Activated T-cell treated with anti-CD3 and anti-CD28 coated beads, Interleukin-2, amount 50 U/mL, for 72 hours (primary cell): ENCODE data around the gene EEF1A2. TPM values are rescaled to one million over a fixed set of nuclear protein-coding genes. Genes with fewer than 3 reads are reported as not detected.

ENCODE experiments used
- ATAC-seq, 2 donors: fragments of 150-1000 bp; cut with Tn5 transposase; replicated peaks in 1 of 2; 2 replicates each; pipeline ENCODE4 v1.10.0; 2021; ENCODE audit warnings: moderate library complexity in 2 of 2, mild to moderate bottlenecking in 1 of 2
- DNase-seq, 2 donors: peaks; one replicate each; pipeline ENCODE4 v3.0.0; 2021 to 2022; ENCODE audit warnings: mixed read lengths in 1 of 2
- H3K27ac Mint-ChIP-seq: one replicate; pipeline ENCODE4 v1.8.0; 2022; ENCODE audit warnings: mild to moderate bottlenecking, moderate library complexity, mixed read lengths
- H3K27me3 Mint-ChIP-seq: one replicate; pipeline ENCODE4 v1.8.0; 2022; ENCODE audit warnings: low read depth, mixed read lengths
- H3K36me3 Mint-ChIP-seq, 2 donors: one replicate each; pipeline ENCODE4 v1.8.0; 2022; ENCODE audit warnings: mixed read lengths in 2 of 2, mild to moderate bottlenecking in 1 of 2; ENCODE audit not compliant: insufficient read depth in 2 of 2
- H3K4me1 Mint-ChIP-seq: one replicate; pipeline ENCODE4 v1.8.0; 2022; ENCODE audit warnings: low read depth, mixed read lengths
- H3K4me3 Mint-ChIP-seq, 2 donors: one replicate each; pipeline ENCODE4 v1.8.0; 2022; ENCODE audit warnings: mild to moderate bottlenecking in 2 of 2, mixed read lengths in 2 of 2, moderate library complexity in 2 of 2
- H3K9me3 Mint-ChIP-seq, 2 donors: one replicate each; pipeline ENCODE4 v1.8.0; 2022; ENCODE audit warnings: mixed read lengths in 2 of 2
- total RNA-seq, 2 donors: library from RNA; stranded (reverse); gene quantifications; one replicate each; pipeline ENCODE4 v1.2.3, GENCODE V29; 2022

The EEF1A2 gene
- total RNA-seq, 2 donors from 2014 or later = 0.94 to 8.3 TPM

DNA sequence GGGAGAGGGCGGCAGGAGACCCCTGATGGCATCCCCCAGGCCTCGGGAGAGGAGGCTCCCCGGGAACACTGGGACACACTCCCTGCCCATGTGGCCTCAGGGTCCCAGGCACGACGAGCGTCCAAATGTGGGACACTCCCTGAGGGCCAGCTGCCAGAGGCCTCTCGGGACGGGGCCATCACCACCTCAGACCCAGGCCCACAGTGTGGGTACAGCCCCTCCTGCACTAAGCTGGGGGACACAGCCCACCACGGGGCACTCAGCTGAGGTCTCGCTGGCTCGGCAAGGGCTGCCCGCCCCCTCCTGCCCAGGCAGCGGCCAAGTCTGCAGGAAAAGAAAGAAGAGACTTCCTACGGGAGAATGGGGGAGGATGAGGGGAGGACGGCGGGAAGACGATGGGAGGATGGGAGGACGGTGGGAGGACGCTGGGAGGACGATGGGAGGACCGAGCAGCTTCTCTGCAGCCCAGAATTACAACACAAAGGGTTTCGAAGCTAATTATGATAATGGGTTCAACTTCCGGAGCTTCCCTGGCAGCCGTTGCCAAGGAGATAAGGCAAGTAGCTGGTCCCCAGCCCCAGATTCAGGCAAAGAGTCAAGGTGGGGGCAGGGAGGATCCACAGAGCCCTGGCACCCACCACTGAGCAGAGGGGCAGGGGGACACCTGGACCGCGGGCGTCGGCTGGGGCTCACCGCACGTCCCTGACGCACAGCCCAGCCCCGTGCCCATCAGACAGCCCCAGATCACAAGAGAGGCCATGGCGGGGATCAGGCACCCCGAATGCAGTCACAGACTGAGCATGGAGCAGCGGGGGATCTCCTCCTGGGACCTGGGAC, 43.9 kb downstream of the EEF1A2 start:
- H3K27ac Mint-ChIP-seq = no peak overlapping the region
- H3K4me3 Mint-ChIP-seq = no peak overlapping the region
- DNase-seq = no peak
- no peak for ATAC-seq
- no peaks in the 10 kb centered on the region for H3K4me1 Mint-ChIP-seq
- H3K27me3 Mint-ChIP-seq = peaks cover 14% of the 10 kb centered on the region
- no peaks in the 10 kb centered on the region for H3K9me3 Mint-ChIP-seq
- H3K36me3 Mint-ChIP-seq = no peaks in the 10 kb centered on the region

DNA sequence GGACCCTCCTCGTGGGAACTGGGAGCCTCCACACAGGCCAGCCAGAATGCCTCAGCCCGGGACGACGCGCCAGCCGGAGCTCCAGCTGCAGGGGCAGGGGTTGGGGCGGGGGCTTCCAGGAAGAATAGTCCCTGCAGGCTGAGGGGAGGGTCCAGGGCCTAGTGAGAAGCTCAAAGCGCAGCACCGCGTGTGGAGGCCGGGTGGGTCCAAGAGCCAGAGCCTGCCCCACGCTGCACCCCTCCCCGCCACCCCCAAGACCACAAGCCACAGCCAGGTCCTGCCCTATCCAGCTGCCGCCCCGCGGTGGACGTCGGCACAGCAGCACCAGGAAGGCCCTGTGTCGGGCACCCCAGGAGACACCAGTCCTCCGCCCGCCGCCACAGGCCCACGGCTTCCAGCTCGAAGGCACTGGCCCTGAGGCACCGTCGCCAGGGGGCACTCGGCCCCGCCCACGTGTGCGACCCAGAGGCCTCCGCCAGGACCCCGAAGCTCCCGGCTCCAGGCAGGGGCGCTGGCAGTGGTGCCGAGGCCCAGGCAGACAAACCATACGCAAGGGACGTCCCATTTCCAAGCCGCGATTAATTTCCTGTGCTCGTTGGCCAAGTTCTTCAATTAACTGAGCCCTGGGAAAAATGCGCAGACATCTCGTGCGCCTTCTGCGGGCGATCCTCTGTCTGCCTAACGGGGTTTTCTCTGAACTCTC, 45.9 kb downstream of the EEF1A2 start:
- no peaks in the 10 kb centered on the region for H3K4me1 Mint-ChIP-seq
- no peak overlapping the region for H3K4me3 Mint-ChIP-seq
- H3K27me3 Mint-ChIP-seq = peaks cover 14% of the 10 kb centered on the region
- no peak overlapping the region for H3K27ac Mint-ChIP-seq
- ATAC-seq = no peak
- no peaks in the 10 kb centered on the region for H3K36me3 Mint-ChIP-seq
- no peak for DNase-seq
- H3K9me3 Mint-ChIP-seq = no peaks in the 10 kb centered on the region

DNA sequence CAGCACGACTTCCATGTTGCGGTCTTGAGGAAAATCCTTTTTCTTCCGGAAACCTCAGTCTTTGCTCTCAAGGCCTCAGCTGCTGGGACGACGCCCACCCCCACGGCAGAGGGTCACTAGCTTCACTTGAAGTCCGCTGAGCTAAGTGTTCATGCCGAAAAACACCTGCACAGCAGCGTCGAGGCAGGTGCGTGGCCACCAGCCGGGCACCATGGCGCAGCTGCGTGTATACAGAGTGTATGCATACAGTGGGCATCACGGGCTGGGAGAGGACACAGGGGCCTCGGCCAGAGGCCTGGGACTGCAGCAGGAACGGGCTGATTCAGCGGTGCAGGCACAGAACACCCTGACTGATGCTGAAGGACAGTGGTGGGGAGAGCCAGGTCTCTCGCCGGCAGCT, 46.5 kb downstream of the EEF1A2 start:
- Mint-ChIP-seq H3K4me1 (peaks cover 2% of the 10 kb centered on the region), H3K27me3 (peaks cover 18% of the 10 kb centered on the region), H3K9me3 (no peaks in the 10 kb centered on the region), H3K4me3 (no peak overlapping the region), H3K36me3 (no peaks in the 10 kb centered on the region), H3K27ac (no peak overlapping the region)
- ATAC-seq (no peak), DNase-seq (no peak)

DNA sequence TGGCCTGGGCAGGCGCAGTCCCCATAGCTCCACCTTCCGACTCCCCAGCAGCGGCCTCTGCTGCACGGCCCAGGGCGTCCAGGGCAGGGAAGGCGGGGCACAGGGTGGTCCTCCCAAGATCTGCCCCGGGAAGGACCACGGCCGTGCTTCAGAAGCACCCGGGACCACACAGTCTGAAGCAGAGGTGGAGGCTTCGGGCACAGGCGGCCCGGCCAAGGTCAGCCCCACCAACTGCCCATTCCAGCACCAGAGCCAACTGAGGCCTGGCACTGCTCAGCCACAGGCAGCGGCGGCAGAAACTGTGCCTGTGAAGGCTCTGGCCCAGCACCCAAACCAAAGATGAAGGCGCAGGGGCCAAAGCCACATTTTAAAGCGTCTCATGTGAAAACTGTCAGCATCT, 47.1 kb downstream of the EEF1A2 start:
- DNase-seq = no peak
- Mint-ChIP-seq H3K4me1 (peaks cover 5% of the 10 kb centered on the region), H3K27me3 (peaks cover 21% of the 10 kb centered on the region), H3K27ac (no peak overlapping the region), H3K36me3 (no peaks in the 10 kb centered on the region), H3K9me3 (no peaks in the 10 kb centered on the region), H3K4me3 (no peak overlapping the region)
- ATAC-seq = no peak

DNA sequence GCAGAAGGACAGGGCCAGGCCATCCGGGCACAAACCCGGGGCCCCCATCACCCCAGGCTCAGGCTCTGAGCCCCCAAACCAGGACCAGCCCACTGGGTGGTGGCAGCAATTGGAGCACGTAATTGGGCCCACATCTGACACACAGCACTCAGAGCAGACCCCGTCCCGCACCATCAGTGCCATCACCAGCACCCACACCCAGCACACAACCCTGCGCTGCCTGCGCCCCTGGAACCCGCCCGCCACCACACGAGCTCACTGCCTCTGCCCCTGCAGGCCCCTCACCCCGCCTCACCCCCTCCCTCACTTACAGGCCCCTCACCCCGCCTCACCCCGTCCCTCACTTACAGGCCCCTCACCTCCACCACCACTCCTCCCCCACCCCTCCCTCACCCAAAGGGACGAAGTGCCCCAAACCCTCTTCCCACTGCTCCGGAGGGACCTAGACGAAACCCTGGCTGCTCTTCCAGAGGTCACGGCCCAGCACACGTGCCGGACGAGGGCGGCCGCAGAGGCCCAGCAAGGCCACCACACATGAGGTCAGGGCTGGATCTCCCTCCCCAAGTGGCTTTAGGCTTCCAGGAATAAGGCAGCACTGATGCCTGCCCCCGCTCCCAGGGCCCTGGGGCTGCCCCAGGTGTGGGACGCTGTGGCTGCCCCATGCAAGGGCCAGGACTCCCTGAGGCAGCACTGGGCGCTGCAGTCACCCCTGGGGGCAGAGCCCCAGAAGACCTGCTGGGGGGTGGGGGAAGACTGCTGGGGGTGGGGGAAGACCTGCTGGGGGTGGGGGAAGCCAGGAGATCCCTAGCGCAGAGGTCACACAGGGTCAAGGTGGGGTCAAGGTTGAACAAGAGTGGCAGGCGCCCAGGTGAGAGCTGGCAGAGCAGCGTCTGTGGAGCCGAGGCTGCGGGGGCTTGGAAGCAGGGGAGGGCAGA, 48.8 kb downstream of the EEF1A2 start:
- Mint-ChIP-seq H3K4me3 (no peak overlapping the region), H3K4me1 (peaks cover 5% of the 10 kb centered on the region), H3K27ac (no peak overlapping the region), H3K36me3 (no peaks in the 10 kb centered on the region), H3K9me3 (no peaks in the 10 kb centered on the region), H3K27me3 (peaks cover 17% of the 10 kb centered on the region)
- DNase-seq (no peak), ATAC-seq (peak in 1 of 2 donors; percentile 36)

DNA sequence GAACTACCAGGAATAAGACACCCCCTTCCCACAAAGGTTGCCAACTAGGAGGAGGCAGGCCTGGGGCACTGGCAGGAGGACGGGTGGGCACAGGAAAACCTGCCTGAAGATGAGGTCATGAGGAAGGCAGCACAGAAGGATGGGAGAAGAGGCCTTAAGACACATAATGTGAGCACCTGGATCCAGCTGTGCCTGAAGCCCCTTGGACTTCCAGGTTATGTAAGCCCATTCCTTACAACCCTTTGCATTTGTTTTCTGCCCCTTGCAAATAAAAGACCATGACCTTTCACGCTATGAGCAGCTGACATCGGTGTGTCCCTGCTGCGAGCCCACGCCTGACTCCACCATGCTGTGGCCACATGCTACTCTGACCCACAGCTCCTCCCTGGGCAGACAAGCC, 49.9 kb downstream of the EEF1A2 start:
- Mint-ChIP-seq H3K36me3 (no peaks in the 10 kb centered on the region), H3K4me3 (no peak overlapping the region), H3K27ac (no peak overlapping the region), H3K4me1 (peaks cover 5% of the 10 kb centered on the region), H3K27me3 (peaks cover 14% of the 10 kb centered on the region), H3K9me3 (no peaks in the 10 kb centered on the region)
- ATAC-seq (no peak), DNase-seq (no peak)

DNA sequence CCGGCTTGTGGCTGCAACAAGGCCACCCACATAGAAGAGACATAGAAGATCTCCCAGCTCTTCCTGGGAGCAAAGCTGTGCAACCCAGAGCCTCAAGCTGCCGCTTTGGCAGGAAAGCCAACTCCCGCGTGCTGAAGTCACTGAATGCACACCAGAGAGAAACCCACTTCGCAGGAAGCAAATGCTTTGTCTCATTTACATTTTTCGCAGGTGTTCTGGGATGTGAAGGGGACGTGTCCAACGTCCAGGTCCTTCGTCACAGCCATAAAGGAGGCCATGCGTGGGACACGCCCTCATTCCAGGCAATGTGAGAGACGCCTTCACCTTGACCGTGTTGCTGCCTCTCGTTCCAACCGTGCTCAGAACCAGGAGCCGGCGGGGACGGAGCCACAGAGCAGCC, 50.9 kb downstream of the EEF1A2 start:
- peaks cover 0 to 3% of the 10 kb centered on the region in 2 donors for H3K9me3 Mint-ChIP-seq
- ATAC-seq (no peak), DNase-seq (no peak)
- no peak overlapping the region for H3K4me3 Mint-ChIP-seq
- peaks cover 7% of the 10 kb centered on the region for H3K27me3 Mint-ChIP-seq
- H3K4me1 Mint-ChIP-seq = peaks cover 5% of the 10 kb centered on the region
- H3K27ac Mint-ChIP-seq = no peak overlapping the region
- H3K36me3 Mint-ChIP-seq = peaks cover 0 to 2% of the 10 kb centered on the region in 2 donors

DNA sequence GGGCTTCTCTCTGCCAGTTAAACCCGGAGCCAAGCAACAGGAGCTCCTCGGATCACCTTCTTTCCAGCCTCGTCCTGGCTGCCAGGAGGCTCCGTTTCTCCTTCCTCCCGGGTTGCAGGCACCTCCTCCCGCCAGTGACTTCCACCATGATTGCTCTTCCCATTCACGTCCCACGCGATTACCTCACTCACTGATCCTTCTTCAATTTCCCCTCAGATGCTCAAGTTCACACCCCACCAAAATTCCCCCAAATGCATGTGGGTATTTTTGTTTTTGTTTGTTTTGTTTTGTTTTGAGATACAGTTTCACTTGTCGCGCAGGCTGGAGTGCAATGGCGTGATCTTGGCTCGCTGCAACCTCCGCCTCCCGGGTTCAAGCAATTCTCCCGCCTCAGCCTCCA, 51.6 kb downstream of the EEF1A2 start:
- Mint-ChIP-seq H3K4me3 (no peak overlapping the region), H3K9me3 (peaks cover 0 to 7% of the 10 kb centered on the region in 2 donors), H3K27ac (no peak overlapping the region), H3K27me3 (peaks cover 7% of the 10 kb centered on the region), H3K36me3 (peaks cover 0 to 8% of the 10 kb centered on the region in 2 donors), H3K4me1 (peaks cover 6% of the 10 kb centered on the region)
- no peak for ATAC-seq
- DNase-seq = no peak

DNA sequence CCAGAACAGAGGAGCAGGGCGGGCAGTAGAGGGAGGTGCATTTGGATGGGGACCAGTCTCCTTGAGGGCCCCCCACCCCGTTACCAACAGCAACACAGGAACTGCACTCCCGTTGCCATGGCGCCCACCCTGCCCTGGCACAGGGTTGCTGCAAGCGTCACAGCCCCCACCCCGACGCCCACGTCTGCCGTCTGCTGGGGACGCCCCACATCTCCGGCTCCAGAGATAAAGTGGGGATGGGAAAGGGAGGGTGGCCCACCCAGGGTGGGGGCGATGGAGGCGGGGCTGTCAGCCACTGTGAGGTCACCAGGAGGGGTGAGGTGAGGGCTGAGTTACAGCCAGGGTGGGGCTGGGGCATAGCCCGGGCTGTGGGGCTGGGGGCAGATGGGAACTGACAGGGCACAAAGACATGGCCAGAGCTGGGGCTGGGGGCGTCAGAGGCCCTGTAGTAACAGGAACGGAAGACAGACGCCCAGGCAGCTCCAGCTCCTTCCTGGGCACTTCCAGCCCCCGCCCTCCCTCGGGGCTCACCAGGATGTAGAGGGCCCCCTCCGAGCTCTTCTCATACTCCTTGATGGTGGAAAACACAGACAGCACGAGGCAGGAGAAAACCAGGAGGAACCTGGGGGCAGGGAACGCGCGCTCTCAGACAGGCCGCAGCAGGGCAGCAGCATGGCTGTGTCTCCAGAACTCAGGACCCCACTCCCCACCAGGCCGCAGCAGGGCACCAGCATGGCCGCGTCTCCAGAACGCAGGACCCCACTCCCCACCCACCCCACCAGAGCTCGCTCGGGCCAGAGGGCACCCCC, 52.5 kb downstream of the EEF1A2 start:
- peaks cover 15% of the 10 kb centered on the region for H3K4me1 Mint-ChIP-seq
- peaks cover 0 to 10% of the 10 kb centered on the region in 2 donors for H3K36me3 Mint-ChIP-seq
- ATAC-seq = no peak
- DNase-seq = no peak
- H3K4me3 Mint-ChIP-seq = no peak overlapping the region
- H3K27ac Mint-ChIP-seq = no peak overlapping the region
- peaks cover 0 to 7% of the 10 kb centered on the region in 2 donors for H3K9me3 Mint-ChIP-seq
- peaks cover 7% of the 10 kb centered on the region for H3K27me3 Mint-ChIP-seq

DNA sequence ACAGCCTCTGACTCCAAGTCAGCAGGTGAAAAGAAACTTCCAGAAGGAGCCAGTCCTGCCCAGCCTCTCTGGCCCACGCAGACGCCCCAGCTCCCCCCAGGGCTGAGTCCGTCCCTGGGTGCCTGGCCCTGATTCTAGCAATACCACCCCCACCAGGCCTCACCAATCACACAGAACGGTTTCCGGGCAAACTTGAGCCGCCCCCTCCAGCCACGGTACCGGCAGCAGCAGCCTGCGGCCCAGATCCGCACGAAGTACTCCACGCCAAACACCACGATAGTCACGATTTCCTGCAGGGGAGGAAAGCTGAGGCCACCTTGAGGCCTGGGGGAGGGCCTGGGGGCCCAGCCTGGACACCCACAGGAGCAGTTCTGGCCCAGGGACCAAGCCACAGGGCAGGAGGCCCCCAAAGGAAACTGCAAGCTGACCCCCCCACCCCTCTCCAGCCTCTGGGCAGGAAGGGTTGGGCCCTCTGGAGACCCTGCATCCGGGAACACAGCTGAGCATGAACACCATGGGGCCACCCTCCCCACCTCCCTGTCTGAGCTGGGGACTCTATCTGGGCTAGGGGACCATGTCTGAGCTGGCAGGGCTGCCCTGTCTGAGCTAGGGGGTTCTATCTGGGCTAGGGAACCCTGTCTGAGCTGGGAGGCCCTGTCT, 53.7 kb downstream of the EEF1A2 start:
- ATAC-seq = no peak

DNA sequence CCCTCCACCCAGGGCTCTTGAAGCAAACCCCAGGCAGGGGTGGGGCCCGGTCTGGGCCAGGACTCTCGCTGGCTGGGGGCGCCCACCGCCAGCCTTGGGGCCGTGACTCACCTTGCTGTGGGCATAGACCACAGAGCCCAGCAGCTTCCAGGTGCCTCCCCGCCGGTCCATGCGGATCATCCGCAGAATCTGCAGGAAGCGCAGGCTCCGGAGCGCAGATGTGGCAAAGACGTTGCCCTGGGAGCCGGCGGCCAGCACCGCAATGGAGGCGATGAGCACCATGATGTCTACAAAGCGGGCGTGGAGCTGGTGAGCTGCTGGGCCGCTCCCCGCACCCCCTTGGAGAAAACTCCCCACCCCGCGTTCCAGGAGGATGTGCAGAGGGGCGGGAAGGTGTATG, 54.3 kb downstream of the EEF1A2 start:
- ATAC-seq = no peak
- Mint-ChIP-seq H3K9me3 (peaks cover 0 to 7% of the 10 kb centered on the region in 2 donors), H3K27ac (no peak overlapping the region), H3K4me1 (peaks cover 20% of the 10 kb centered on the region), H3K4me3 (no peak overlapping the region), H3K36me3 (peaks cover 0 to 10% of the 10 kb centered on the region in 2 donors), H3K27me3 (peaks cover 7% of the 10 kb centered on the region)
- DNase-seq = no peak

More for the DNA sequence above, 53.7 kb downstream of the EEF1A2 start:
- Mint-ChIP-seq H3K4me1 (peaks cover 20% of the 10 kb centered on the region), H3K36me3 (peaks cover 0 to 10% of the 10 kb centered on the region in 2 donors), H3K9me3 (peaks cover 0 to 7% of the 10 kb centered on the region in 2 donors), H3K4me3 (no peak overlapping the region), H3K27ac (no peak overlapping the region), H3K27me3 (peaks cover 7% of the 10 kb centered on the region)
- DNase-seq = no peak
